ENCODE measurements around the gene CCNG2.
"Not testable (repeated sequence)": the region's sequence is repeated elsewhere in the genome, so short reads cannot be mapped to it uniquely, and the experiment has no call there.

The CCNG2 gene, protein sequence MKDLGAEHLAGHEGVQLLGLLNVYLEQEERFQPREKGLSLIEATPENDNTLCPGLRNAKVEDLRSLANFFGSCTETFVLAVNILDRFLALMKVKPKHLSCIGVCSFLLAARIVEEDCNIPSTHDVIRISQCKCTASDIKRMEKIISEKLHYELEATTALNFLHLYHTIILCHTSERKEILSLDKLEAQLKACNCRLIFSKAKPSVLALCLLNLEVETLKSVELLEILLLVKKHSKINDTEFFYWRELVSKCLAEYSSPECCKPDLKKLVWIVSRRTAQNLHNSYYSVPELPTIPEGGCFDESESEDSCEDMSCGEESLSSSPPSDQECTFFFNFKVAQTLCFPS

DNA sequence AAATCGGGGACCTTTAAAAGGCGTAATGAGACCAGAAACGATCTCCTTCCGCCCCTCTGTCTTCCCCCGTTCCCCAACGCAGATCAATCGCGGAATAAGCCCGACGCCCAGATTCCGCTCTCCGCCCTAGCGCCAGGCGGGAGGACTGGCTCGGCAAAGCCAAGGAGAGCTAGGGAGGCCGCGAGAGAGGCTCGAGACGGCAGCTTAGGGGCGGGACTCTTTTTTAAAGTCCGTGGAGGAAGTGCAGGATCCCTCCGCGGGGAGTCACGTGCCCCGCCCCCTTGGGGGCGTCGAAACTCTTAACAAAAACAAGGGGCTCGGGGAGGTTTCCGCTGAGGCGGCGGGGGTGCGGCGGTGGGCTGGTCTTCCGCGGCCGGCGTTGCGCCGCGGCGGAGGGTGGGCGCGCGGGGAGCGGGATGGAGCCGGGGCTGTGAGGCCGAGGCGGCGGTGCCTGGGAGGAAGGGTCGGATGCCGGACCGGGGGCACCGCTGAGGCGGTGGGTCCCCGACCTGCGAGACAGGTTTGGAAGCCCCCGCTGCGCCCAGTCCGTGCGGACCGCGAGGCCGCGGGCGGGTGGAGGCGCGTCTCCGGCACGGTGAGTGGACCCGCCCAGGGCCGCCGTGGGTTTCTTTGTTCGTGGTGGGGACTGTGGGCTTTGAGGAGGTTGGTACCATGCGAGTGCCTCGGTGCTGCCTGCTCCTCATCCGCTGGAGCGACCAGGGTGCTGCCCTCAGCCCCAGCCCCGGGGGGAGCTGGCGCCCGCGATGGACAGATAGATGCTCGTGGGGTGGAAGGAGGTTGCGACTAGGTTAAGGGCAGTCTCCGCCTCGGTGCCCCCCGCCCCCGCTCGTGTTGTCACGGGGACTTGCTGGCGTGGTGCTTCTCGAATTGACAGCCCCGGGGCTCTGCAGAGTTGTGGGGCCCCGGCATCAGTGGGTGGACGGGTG, at the start of gene CCNG2:
Gene CCNG2 (plus strand): TSS at position 296 of the 947 bp plus-strand sequence. CDS start 1,326 bp downstream, outside the sequence.
- DNase-seq (ENCODE audit: low read depth, low spot score) = peak; percentile 66

GRCh38 chr4:77110730-77111129, 46.3 kb upstream of the CCNG2 start:
- no peak for DNase-seq (ENCODE audit: low read depth, low spot score)

DNA sequence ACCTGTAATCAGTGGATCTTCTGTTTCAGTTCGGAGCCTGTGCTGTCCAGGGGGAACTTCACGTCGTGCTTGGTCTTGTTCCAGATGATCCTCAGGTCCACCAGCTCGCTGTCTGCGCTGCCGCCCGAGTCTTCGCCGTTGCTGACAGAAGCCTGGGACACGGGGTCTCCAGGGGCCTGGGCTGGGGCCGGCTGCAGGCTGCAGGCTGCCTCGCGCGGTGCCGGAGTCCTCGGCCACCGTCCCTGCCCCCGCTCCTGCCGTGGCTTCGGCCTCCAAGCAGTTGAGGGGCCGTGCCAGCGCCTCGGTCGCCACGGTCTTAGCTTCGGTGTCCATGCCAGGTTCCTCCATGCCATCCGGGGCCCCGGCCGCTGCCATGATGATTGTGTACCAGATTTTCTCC, 43.9 kb upstream of the CCNG2 start:
- no peak for DNase-seq (ENCODE audit: low read depth, low spot score)

- no peak for DNase-seq (ENCODE audit: low read depth, low spot score)
Measured at GRCh38 chr4:77117721-77118120, 39.3 kb upstream of the CCNG2 start.

GRCh38 chr4:77120886-77121508, 36.0 kb upstream of the CCNG2 start:
- no peak for DNase-seq (ENCODE audit: low read depth, low spot score)

- DNase-seq (ENCODE audit: low read depth, low spot score) = no peak
Measured at GRCh38 chr4:77121736-77122240, 35.2 kb upstream of the CCNG2 start.

GRCh38 chr4:77122656-77123055, 34.4 kb upstream of the CCNG2 start:
- no peak for DNase-seq (ENCODE audit: low read depth, low spot score)

- DNase-seq (ENCODE audit: low read depth, low spot score) = no peak
Measured at GRCh38 chr4:77123411-77123810, 33.6 kb upstream of the CCNG2 start.

DNA sequence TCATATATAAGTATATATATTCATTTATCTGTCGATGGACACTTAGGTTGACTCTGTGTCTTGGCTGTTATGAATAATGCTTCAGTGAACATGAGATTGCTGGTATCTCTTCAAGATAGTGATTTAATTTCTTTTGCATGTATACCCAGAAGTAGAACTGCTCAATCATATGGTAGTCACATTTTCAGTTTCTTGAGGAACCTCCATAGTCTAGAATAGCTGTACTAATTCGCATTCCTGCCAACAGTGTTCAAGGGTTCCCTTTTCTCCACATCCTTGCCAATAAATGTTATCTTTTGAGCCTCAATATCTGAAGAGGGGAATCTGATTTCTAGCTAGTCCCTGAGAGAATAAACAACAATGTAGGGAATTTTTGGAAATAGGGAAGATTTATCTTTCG, 32.4 kb upstream of the CCNG2 start:
- no peak for DNase-seq (ENCODE audit: low read depth, low spot score)

DNA sequence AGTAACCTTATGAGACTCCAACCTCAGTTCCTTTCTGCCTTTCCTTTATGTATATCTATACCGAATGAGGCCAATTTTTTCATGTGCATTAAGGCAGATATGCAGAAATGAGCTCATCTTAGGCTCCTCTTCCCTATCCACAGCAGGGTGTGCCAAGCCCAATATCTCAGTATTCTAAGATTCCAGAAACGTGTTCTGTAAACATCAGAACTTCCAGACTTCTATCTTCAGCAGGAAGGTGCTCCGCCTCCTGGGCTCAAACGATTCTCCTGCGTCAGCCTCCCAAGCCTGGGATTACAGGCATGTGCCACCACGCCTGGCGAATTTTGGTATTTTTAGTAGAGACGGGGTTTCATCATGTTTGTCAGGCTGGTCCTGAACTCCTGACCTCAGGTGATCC, 31.0 kb upstream of the CCNG2 start:
- no peak for DNase-seq (ENCODE audit: low read depth, low spot score)

- DNase-seq (ENCODE audit: low read depth, low spot score) = no peak
Measured at GRCh38 chr4:77126809-77127208, 30.2 kb upstream of the CCNG2 start.

DNA sequence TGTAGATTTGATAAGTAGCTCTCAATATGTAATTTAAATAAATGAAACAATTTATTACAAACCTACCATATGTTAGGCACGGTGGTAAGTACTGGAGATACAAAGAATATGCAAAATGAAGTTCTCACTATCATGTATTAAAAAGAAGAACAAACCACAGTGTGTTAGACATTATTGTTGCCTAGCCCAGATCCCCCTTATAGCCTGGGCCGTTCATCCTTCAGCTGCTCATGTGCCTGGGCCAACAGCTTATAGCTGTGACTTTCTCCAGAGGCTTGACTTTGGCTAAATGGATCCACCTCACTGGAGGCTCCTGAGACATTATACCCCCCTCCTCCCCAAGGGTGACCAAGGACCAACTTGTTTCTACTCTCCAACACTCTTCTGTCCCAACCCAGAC, 29.8 kb upstream of the CCNG2 start:
- DNase-seq (ENCODE audit: low read depth, low spot score) = no peak

DNA sequence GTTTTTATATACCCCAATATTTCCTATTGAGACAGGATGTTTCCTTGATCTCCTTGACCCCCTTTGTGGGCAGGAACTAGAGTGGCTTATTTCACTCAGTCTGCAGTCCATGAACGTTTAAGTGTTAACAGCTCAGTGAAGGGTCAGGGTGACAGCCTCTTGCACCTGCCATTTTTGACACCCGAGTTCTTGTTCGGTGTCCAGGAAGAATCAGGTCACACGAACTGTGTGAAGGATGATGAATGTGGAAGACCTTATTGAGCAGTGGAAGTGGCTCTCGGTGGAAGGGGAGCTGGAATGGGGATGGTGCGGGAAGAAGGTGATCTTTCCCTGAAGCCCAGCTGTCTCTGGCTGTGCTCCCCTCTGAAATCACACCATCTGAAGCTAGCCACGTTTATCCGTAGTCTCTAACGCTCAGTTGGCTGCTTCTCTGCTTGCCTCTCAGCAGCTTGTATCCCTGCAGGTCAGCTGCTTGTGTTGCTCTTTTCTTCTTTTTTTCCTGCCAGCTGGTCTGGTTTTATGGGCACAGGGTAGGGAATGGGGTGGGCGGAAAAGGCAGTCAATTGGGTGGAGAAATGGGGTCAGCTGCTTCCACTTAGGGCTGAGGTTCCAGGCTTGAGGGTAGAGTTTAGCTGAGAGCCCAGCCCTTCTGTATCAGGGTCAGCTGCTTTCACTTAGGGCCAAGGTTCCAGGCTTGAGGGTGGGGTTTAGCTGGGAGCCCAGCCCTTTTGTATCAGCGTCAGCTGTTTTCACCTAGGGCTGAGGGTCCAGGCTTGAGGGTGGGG, 29.0 kb upstream of the CCNG2 start:
- no peak for DNase-seq (ENCODE audit: low read depth, low spot score)

DNA sequence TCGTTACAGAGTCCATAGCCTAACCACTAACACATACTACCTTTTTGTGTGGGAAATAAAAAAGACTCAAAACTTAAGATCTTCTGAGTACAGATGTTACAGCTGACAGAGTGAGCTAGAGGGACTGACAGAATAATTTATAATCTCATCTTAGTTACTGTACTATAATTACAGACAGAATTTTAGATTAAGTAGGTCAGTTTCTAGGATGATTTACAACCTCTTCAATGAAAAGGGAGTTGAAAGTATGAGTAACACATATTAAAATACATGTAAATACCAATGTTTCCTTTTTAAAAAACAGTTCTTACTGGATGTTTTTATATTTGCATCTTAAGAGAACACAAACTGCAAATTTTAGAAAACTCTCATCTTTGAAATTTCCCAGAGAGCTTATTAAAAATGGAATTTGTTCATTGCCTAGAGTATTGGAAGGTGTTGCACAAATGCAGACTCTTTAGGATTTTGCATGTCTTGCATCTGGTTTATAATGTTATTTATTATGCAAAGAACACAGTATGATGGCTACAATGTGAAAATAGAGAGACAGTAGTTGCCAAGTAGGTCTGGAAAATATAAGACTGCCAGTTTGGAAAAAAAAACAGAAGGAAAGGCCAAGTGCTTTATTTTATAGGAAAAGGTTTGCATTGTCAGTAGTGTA, 24.2 kb upstream of the CCNG2 start:
- DNase-seq (ENCODE audit: low read depth, low spot score) = no peak

DNA sequence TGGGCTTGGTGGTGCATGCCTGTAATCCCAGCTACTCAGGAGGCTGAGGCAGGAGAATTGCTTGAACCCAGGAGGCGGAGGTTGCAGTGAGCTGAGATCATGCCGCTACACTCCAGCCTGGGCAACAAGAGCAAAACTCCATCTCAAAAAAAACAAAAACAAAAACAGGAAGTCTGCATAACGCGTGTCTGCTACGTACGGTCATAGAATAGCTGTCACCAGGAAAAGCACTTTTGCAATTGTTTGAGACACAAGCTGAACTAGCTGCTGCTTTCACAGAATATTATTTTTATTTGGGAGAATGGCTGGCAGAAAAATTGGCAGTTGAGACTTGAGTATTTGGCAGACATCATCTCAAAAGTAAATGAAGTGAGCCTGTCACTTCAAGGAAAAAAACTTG, 19.6 kb upstream of the CCNG2 start:
- not testable (repeated sequence) for DNase-seq (ENCODE audit: low read depth, low spot score)

GRCh38 chr4:77141964-77142645, 14.9 kb upstream of the CCNG2 start:
- no peak for DNase-seq (ENCODE audit: low read depth, low spot score)

DNA sequence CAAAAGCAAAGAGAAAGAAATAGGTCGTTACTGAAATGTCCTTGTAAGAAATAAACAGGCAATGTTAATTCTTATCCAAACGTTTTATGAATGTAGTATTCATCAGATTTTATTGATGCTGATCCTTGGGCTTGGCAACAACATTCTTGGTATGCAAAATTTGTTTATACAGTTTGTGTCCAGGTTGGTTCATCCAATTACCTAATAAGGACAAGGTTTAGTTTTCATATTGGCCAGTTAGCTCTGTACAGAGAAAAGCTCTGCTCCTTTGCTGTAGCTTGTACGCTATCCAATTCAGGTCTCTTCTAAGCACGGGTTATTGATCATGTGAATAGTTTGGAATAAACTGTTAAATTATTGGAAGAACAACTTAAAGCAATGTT, 14.4 kb upstream of the CCNG2 start:
- DNase-seq (ENCODE audit: low read depth, low spot score) = no peak

DNA sequence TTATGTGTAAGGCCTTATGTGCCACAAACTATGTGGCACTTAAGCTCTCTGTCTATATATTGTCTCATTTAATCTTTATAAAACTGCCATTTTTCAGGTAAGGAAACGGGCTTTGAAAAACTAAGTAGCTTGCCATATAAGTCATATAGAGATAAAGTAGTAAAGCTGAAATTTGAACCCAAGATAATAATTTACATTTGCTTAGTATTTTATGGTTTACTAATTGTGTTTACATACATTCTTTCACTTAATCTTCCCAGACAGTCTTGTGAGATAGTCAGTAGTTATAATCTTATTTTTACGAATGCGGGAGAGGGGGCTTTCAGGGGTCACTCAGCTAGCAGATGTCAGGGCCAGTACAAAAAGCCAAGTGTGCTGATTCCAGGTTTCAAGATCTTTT, 13.9 kb upstream of the CCNG2 start:
- no peak for DNase-seq (ENCODE audit: low read depth, low spot score)

- DNase-seq (ENCODE audit: low read depth, low spot score) = no peak
Measured at GRCh38 chr4:77145842-77146185, 11.2 kb upstream of the CCNG2 start.
